Measurements from ENCODE around the gene EYS.

EYS gene

GRCh38 chr6:64217721-64218620 lies 1489.1 kb downstream of the EYS start:
- DNase-seq (ENCODE audit: low spot score): no peak
- H3K9me3 ChIP-seq (ENCODE audit: severe bottlenecking): no peaks in the 10 kb centered on the region
- TF ChIP-seq CTCF (IDR thresholded peaks at IDR 0.05; ENCODE audit: poor library complexity, severe bottlenecking): no peak
- H3K4me3 ChIP-seq (ENCODE audit: severe bottlenecking): no peak overlapping the region
- H3K4me1 ChIP-seq (ENCODE audit: insufficient read depth, poor library complexity, severe bottlenecking): no peaks in the 10 kb centered on the region
- no peaks in the 10 kb centered on the region for H3K27me3 ChIP-seq (ENCODE audit: insufficient read depth, poor library complexity, severe bottlenecking)
- no peak overlapping the region for H3K27ac ChIP-seq (ENCODE audit: poor library complexity, severe bottlenecking)
- no peak for ATAC-seq (ENCODE audit: low read depth)
- no peaks in the 10 kb centered on the region for H3K36me3 ChIP-seq (ENCODE audit: low read depth)

DNA sequence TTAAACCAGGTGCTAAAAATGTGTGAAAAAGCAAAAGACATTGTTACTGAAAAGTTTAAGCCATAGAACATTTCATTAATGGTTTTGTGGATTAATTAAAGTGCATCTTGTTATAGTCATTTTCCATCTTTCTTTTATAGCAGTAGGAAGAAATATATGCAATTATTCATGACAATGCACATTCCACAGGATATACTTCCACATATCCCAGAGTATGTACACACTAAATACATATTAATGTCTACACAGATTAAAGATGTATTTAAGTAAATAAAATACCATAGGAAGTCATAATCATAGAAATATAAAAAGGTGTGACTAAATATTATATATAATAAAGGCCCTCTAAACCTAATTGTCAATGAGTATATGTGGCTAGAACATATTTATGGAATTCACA lies 1492.7 kb downstream of the EYS start:
- no peaks in the 10 kb centered on the region for H3K4me1 ChIP-seq (ENCODE audit: insufficient read depth, poor library complexity, severe bottlenecking)
- no peaks in the 10 kb centered on the region for H3K27me3 ChIP-seq (ENCODE audit: insufficient read depth, poor library complexity, severe bottlenecking)
- H3K9me3 ChIP-seq (ENCODE audit: severe bottlenecking): no peaks in the 10 kb centered on the region
- no peak overlapping the region for H3K27ac ChIP-seq (ENCODE audit: poor library complexity, severe bottlenecking)
- H3K4me3 ChIP-seq (ENCODE audit: severe bottlenecking): no peak overlapping the region
- DNase-seq (ENCODE audit: low spot score) (no peak), ATAC-seq (ENCODE audit: low read depth) (no peak)
- no peaks in the 10 kb centered on the region for H3K36me3 ChIP-seq (ENCODE audit: low read depth)
- no peak for TF ChIP-seq CTCF (IDR thresholded peaks at IDR 0.05; ENCODE audit: poor library complexity, severe bottlenecking)

GRCh38 chr6:64213697-64214096 lies 1493.3 kb downstream of the EYS start:
- Histone ChIP-seq H3K4me3 (ENCODE audit: severe bottlenecking) (no peak overlapping the region), H3K4me1 (ENCODE audit: insufficient read depth, poor library complexity, severe bottlenecking) (no peaks in the 10 kb centered on the region), H3K36me3 (ENCODE audit: low read depth) (no peaks in the 10 kb centered on the region), H3K27ac (ENCODE audit: poor library complexity, severe bottlenecking) (no peak overlapping the region), H3K27me3 (ENCODE audit: insufficient read depth, poor library complexity, severe bottlenecking) (no peaks in the 10 kb centered on the region), H3K9me3 (ENCODE audit: severe bottlenecking) (no peaks in the 10 kb centered on the region)
- TF ChIP-seq CTCF (IDR thresholded peaks at IDR 0.05; ENCODE audit: poor library complexity, severe bottlenecking): no peak
- ATAC-seq (ENCODE audit: low read depth) (no peak), DNase-seq (ENCODE audit: low spot score) (no peak)

DNA sequence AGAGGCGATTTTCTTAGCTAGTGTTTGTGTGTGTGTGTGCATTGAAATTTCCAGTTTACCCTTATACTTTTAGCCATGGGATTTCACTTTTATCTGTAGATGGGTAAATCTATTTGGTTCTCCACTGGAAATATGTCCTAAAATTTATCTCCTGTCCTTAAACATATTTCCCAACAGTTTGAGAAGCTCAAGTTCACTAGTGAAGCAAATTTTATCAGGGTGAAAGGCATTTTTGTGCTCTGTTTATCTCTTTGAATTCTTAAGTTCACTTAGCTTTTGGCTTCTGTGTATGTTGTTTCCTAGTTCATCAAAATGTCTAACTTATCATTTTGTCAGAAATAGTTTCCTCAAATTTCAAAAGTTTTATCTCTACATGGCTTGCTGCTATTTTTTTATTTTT lies 1509.8 kb downstream of the EYS start:
- DNase-seq (ENCODE audit: low spot score) (no peak), ATAC-seq (ENCODE audit: low read depth) (no peak)
- Histone ChIP-seq H3K36me3 (ENCODE audit: low read depth) (no peaks in the 10 kb centered on the region), H3K27ac (ENCODE audit: poor library complexity, severe bottlenecking) (no peak overlapping the region), H3K4me3 (ENCODE audit: severe bottlenecking) (no peak overlapping the region), H3K27me3 (ENCODE audit: insufficient read depth, poor library complexity, severe bottlenecking) (no peaks in the 10 kb centered on the region), H3K9me3 (ENCODE audit: severe bottlenecking) (no peaks in the 10 kb centered on the region), H3K4me1 (ENCODE audit: insufficient read depth, poor library complexity, severe bottlenecking) (no peaks in the 10 kb centered on the region)
- no peak for TF ChIP-seq CTCF (IDR thresholded peaks at IDR 0.05; ENCODE audit: poor library complexity, severe bottlenecking)

DNA sequence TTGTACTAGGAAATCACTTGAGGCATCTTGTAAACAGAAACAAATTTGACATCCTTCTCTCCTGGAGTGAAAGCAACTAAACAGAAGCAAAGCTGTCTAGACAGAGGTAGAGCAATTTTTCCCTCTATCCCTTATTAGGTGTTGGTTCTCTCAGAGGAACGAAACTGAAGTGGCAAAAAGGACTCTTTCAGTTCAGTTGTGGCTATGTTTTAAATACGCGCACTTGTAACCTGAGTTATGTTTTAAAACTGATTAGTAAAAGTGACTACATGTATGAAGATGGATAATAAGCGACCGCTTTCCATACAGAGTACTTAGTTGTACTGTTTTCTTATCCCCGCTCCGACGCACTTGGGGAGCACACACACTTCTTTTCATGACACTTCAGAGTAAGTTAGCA lies 1520.4 kb downstream of the EYS start:
- no peak overlapping the region for H3K4me3 ChIP-seq (ENCODE audit: severe bottlenecking)

More for the DNA sequence above, 1520.4 kb downstream of the EYS start:
- no peaks in the 10 kb centered on the region for H3K36me3 ChIP-seq (ENCODE audit: low read depth)
- H3K27me3 ChIP-seq (ENCODE audit: insufficient read depth, poor library complexity, severe bottlenecking): no peaks in the 10 kb centered on the region
- DNase-seq (ENCODE audit: low spot score): no peak
- no peak for ATAC-seq (ENCODE audit: low read depth)
- TF ChIP-seq CTCF (IDR thresholded peaks at IDR 0.05; ENCODE audit: poor library complexity, severe bottlenecking): no peak
- no peak overlapping the region for H3K27ac ChIP-seq (ENCODE audit: poor library complexity, severe bottlenecking)
- H3K9me3 ChIP-seq (ENCODE audit: severe bottlenecking): no peaks in the 10 kb centered on the region
- H3K4me1 ChIP-seq (ENCODE audit: insufficient read depth, poor library complexity, severe bottlenecking): no peaks in the 10 kb centered on the region

All from RWPE2 (cell line).